NB4 (cell line): Measurements from ENCODE around the gene KCNJ18.
"Not testable (repeated sequence)": the region's sequence is repeated elsewhere in the genome, so short reads cannot be mapped to it uniquely, and the experiment has no call there.

ENCODE experiments used
- CTCF ChIP-seq: IDR thresholded peaks from one replicate; pipeline ENCODE4 v1.5.1; 2012; ENCODE audit warnings: low read depth, low read length
- MAX ChIP-seq: IDR thresholded peaks from 2 replicates; pipeline ENCODE4 v1.6.1; 2011; ENCODE audit warnings: low read depth, low read length
- POLR2A ChIP-seq: IDR thresholded peaks from 2 replicates; pipeline ENCODE4 v1.6.1; 2011; ENCODE audit warnings: mild to moderate bottlenecking; ENCODE audit not compliant: insufficient read length; ENCODE audit errors: extremely low read depth

- not testable (repeated sequence) for TF ChIP-seq POLR2A, MAX, CTCF
Measured at GRCh38 chr17:21707711-21708611, 15.6 kb downstream of the KCNJ18 start.
